Urothelium cell line (cell line): Measurements from ENCODE around the gene ARHGEF28.

Experiments used
- DNase-seq: peaks from one replicate; pipeline ENCODE4 v3.0.0; 2011; ENCODE audit warnings: low spot score, mixed read lengths
- FAIRE-seq: peaks from 2 replicates; lab custom pipeline; 2011; peaks lifted over from hg19 to GRCh38; lab: Jason Lieb, UNC

ARHGEF28 gene

GRCh38 chr5:73917433-73917832, 291.4 kb downstream of the ARHGEF28 start:
- no peak for FAIRE-seq

GRCh38 chr5:73917891-73918290, 291.9 kb downstream of the ARHGEF28 start:
- FAIRE-seq (no peak), DNase-seq (no peak)

More at GRCh38 chr5:73917433-73917832, 291.4 kb downstream of the ARHGEF28 start:
- no peak for DNase-seq

GRCh38 chr5:73918791-73919221, 292.8 kb downstream of the ARHGEF28 start:
- no peak for DNase-seq
- FAIRE-seq = no peak

GRCh38 chr5:73921741-73922140, 295.7 kb downstream of the ARHGEF28 start:
- FAIRE-seq = no peak
- DNase-seq = no peak

- FAIRE-seq = no peak
- no peak for DNase-seq
These were observed 296.2 kb downstream of the ARHGEF28 start for GRCh38 chr5:73922224-73922623.

GRCh38 chr5:73922875-73923557, 297.0 kb downstream of the ARHGEF28 start:
- FAIRE-seq = no peak
- DNase-seq = no peak

- DNase-seq = no peak
- FAIRE-seq = no peak
These were observed 302.6 kb downstream of the ARHGEF28 start for GRCh38 chr5:73928476-73929070.

GRCh38 chr5:73935719-73936118, 309.7 kb downstream of the ARHGEF28 start:
- DNase-seq = no peak
- no peak for FAIRE-seq

GRCh38 chr5:73938280-73938937, 312.4 kb downstream of the ARHGEF28 start:
- DNase-seq (peak; percentile 86), FAIRE-seq (peak; percentile 30)

- DNase-seq (peak; percentile 27), FAIRE-seq (no peak)
These were observed 312.9 kb downstream of the ARHGEF28 start for GRCh38 chr5:73938938-73939320.

GRCh38 chr5:73939557-73939956, 313.6 kb downstream of the ARHGEF28 start:
- DNase-seq = no peak
- FAIRE-seq = no peak

- DNase-seq = peak; percentile 18
- FAIRE-seq = no peak
These were observed 314.0 kb downstream of the ARHGEF28 start for GRCh38 chr5:73940026-73940425.

GRCh38 chr5:73940801-73941200, 314.8 kb downstream of the ARHGEF28 start:
- no peak for DNase-seq
- FAIRE-seq = no peak

GRCh38 chr5:73942783-73943182, 316.8 kb downstream of the ARHGEF28 start:
- no peak for FAIRE-seq
- DNase-seq = no peak

- DNase-seq (no peak), FAIRE-seq (no peak)
These were observed 317.4 kb downstream of the ARHGEF28 start for GRCh38 chr5:73943397-73943796.

- no peak for FAIRE-seq
- no peak for DNase-seq
These were observed 318.6 kb downstream of the ARHGEF28 start for GRCh38 chr5:73944581-73944980.

GRCh38 chr5:73945505-73945904, 319.5 kb downstream of the ARHGEF28 start:
- no peak for DNase-seq
- FAIRE-seq = no peak

GRCh38 chr5:73946278-73946677, 320.3 kb downstream of the ARHGEF28 start:
- DNase-seq (no peak), FAIRE-seq (no peak)

- DNase-seq (no peak), FAIRE-seq (no peak)
These were observed 321.1 kb downstream of the ARHGEF28 start for GRCh38 chr5:73946919-73947602.

- FAIRE-seq = no peak
- no peak for DNase-seq
These were observed 322.1 kb downstream of the ARHGEF28 start for GRCh38 chr5:73947906-73948640.

GRCh38 chr5:73948720-73949119, 322.7 kb downstream of the ARHGEF28 start:
- FAIRE-seq = peak; percentile 23
- DNase-seq = peak; percentile 19
